PC-3 (cell line): ENCODE measurements around the gene ECE1. TPM values are rescaled to one million over a fixed set of nuclear protein-coding genes. Genes with fewer than 3 reads are reported as not detected.
A peak's percentile ranks its signal among the peaks of the same experiment; 100 is the strongest.

ENCODE experiments used
- ATAC-seq: fragments of 200-7000 bp; cut with Tn5 transposase; 2 replicates; pipeline ENCODE4 v1.9.1; 2020; ENCODE audit warnings: mild to moderate bottlenecking, moderate library complexity
- BruUV-seq: library from RNA; stranded (reverse); fragments of 400-500 nt; replicated peaks from 2 replicates; lab custom pipeline; 2021; lab: Mats Ljungman, UMichigan
- CTCF ChIA-PET: fragments of 300-600 bp; sonication (Branson Sonifier 250); formaldehyde crosslinking; loops from one replicate; lab custom pipeline; 2022; ENCODE audit warnings: antibody characterized with exemption; lab: Charles Lee
- POLR2A ChIA-PET: fragments of 300-600 bp; sonication (Branson Sonifier 250); formaldehyde crosslinking; loops from one replicate; lab custom pipeline; 2022; ENCODE audit warnings: antibody characterized with exemption; ENCODE audit not compliant: unreplicated experiment; lab: Charles Lee
- DNase-seq: peaks from one replicate; pipeline ENCODE4 v3.0.0-alpha.2; 2015
- H2AFZ ChIP-seq: fragments of 300-600 bp; sonication (generic); 2 replicates; pipeline ENCODE4 v1.6.0; 2016; ENCODE audit warnings: antibody characterized with exemption, low read length
- H3F3A ChIP-seq: fragments of 300-600 bp; sonication (generic); one replicate; pipeline ENCODE4 v1.6.0; 2017; ENCODE audit warnings: antibody characterized with exemption, low read length, control low read depth, mild to moderate bottlenecking; ENCODE audit not compliant: unreplicated experiment
- H3K27ac ChIP-seq: fragments of 300-600 bp; sonication (generic); 2 replicates; pipeline ENCODE4 v1.5.1; 2016; ENCODE audit warnings: mild to moderate bottlenecking, low read length
- H3K27me3 ChIP-seq: fragments of 300-600 bp; sonication (generic); 2 replicates; pipeline ENCODE4 v1.6.1; 2016; ENCODE audit warnings: low read length, mixed read lengths
- H3K36me3 ChIP-seq: fragments of 300-600 bp; sonication (generic); 2 replicates; pipeline ENCODE4 v1.6.1; 2016; ENCODE audit warnings: low read depth, mixed run types, low read length, mixed read lengths
- H3K4me1 ChIP-seq: fragments of 300-600 bp; sonication (generic); 2 replicates; pipeline ENCODE4 v1.5.1; 2016; ENCODE audit warnings: low read length; ENCODE audit not compliant: insufficient read depth
- H3K4me2 ChIP-seq: fragments of 300-600 bp; sonication (generic); 2 replicates; pipeline ENCODE4 v1.6.0; 2016; ENCODE audit warnings: low read length
- H3K4me3 ChIP-seq: fragments of 300-600 bp; sonication (generic); 2 replicates; pipeline ENCODE4 v1.5.1; 2016; ENCODE audit warnings: mild to moderate bottlenecking, low read length, mixed read lengths
- H3K79me2 ChIP-seq: fragments of 300-600 bp; sonication (generic); 2 replicates; pipeline ENCODE4 v1.6.1; 2017; ENCODE audit warnings: low read length, mixed read lengths
- H3K9ac ChIP-seq: fragments of 300-600 bp; sonication (generic); 2 replicates; pipeline ENCODE4 v1.6.0; 2016; ENCODE audit warnings: mild to moderate bottlenecking, low read length
- H3K9me2 ChIP-seq: fragments of 300-600 bp; sonication (generic); replicated peaks from 2 replicates; pipeline ENCODE4 v1.6.1; 2016; ENCODE audit warnings: mixed run types, low read length, mixed read lengths
- H3K9me3 ChIP-seq: fragments of 300-600 bp; sonication (generic); 2 replicates; pipeline ENCODE4 v1.6.1; 2016; ENCODE audit warnings: low read length, mixed read lengths
- H4K20me1 ChIP-seq: fragments of 300-600 bp; sonication (generic); 2 replicates; pipeline ENCODE4 v1.6.1; 2016; ENCODE audit warnings: low read length, mixed read lengths
- EZH2 ChIP-seq: fragments of 300-600 bp; sonication (generic); IDR thresholded peaks from one replicate; pipeline ENCODE4 v1.6.1; 2017; ENCODE audit warnings: antibody characterized with exemption, mild to moderate bottlenecking, low read length; ENCODE audit not compliant: unreplicated experiment
- EZH2phosphoT487 ChIP-seq: fragments of 300-600 bp; sonication (generic); IDR thresholded peaks from 2 replicates; pipeline ENCODE4 v1.6.1; 2018; ENCODE audit warnings: mild to moderate bottlenecking, antibody characterized with exemption, low read length, borderline replicate concordance
- intact Hi-C: fragments of 100-400 bp; cut with micrococcal nuclease; formaldehyde crosslinking; loops from 2 replicates; pipeline ENCODE4 v1.9.0; 2023
- total RNA-seq: library from RNA; depleted of rRNA; stranded (reverse); fragments of >200 nt; gene quantifications from 2 replicates; pipeline ENCODE4 v1.2.3, GENCODE V29; 2014
- TF ChIP-seq, protein P1 (sequence below): fragments of 300-600 bp; sonication (generic); conservative IDR thresholded peaks from 2 replicates; pipeline ENCODE4 v1.5.1; 2017; ENCODE audit warnings: antibody characterized with exemption, low read depth, mild to moderate bottlenecking, low read length

Gene ECE1
- total RNA-seq, 1 experiment from 2014 or later: 86.8 TPM

DNA sequence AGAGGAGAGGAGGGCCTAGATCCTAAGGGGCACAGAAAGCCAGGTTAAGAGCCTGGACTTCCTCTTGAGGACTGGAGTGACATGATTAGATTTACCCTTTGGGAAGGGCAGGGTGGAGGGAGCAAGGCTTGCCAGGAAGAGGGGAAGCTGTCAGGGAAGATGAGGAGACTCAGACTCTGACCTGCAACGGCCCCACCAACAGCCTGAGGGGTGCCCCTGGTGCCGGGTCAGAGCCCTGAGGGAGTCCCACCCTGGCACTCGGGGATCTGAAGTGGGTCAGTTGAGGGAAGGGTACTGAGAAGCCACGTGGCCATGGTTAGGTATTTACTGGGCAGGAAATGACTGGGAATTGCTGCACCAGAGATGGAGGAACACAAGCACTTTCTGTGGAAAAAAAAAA, 9.8 kb downstream of the ECE1 start:
- no peaks in the 10 kb centered on the region for H3K9me3 ChIP-seq
- no peak overlapping the region for H3K4me3 ChIP-seq
- TF ChIP-seq EZH2 (no peak), EZH2phosphoT487 (no peak)
- TF ChIP-seq, protein P1, sequence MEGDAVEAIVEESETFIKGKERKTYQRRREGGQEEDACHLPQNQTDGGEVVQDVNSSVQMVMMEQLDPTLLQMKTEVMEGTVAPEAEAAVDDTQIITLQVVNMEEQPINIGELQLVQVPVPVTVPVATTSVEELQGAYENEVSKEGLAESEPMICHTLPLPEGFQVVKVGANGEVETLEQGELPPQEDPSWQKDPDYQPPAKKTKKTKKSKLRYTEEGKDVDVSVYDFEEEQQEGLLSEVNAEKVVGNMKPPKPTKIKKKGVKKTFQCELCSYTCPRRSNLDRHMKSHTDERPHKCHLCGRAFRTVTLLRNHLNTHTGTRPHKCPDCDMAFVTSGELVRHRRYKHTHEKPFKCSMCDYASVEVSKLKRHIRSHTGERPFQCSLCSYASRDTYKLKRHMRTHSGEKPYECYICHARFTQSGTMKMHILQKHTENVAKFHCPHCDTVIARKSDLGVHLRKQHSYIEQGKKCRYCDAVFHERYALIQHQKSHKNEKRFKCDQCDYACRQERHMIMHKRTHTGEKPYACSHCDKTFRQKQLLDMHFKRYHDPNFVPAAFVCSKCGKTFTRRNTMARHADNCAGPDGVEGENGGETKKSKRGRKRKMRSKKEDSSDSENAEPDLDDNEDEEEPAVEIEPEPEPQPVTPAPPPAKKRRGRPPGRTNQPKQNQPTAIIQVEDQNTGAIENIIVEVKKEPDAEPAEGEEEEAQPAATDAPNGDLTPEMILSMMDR: no peak
- intact Hi-C loops: no loop called here
- no peak overlapping the region for H3K4me2 ChIP-seq
- BruUV-seq: no TSS peak
- peak overlapping the region; percentile 11; the same call in 1 of the 2 replicates for H3K27ac ChIP-seq
- H4K20me1 ChIP-seq: no peaks in the 10 kb centered on the region
- H3K79me2 ChIP-seq: no peaks in the 10 kb centered on the region
- H2AFZ ChIP-seq: no peak overlapping the region
- H3K4me1 ChIP-seq: peaks cover 11% of the 10 kb centered on the region
- no peak for DNase-seq
- no peaks in the 10 kb centered on the region for H3K27me3 ChIP-seq
- ATAC-seq: peak; percentile 18; the same call in 1 of the 2 replicates
- H3F3A ChIP-seq: no peaks in the 10 kb centered on the region
- no peaks in the 10 kb centered on the region for H3K9me2 ChIP-seq
- ChIA-PET POLR2A (interaction anchor here (0.5 kb wide), 1 partner anchor 40 kb away, joined by 4 read pairs; no protein-coding TSS in a partner anchor), CTCF (no interaction called here)
- no peak overlapping the region for H3K9ac ChIP-seq
- no peaks in the 10 kb centered on the region; the same call in none of the 2 replicates for H3K36me3 ChIP-seq

DNA sequence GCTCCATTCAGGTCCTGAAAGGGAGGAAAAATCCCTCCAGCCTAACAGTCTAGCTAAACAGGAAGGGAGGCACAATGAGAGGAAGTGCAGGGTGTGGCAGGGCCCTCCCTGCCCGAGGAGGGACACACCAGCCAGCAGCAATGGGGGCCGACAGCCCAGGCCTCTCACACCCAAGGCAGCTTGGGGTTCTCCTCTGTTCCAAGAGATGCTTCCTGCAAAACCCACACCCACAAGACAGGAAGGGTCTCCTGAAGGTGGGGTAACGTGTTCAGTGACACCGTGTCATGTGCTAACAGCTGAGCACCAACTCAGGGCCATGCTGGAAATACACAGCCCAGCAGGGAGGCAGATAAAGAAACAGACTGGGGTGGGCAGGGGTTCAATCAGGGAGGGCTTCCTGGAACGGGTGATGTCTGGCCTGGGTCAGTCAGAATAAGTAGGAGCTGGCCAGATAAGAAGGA, 10.2 kb downstream of the ECE1 start:
- H3K36me3 ChIP-seq: no peaks in the 10 kb centered on the region; the same call in none of the 2 replicates
- no peak overlapping the region for H3K9ac ChIP-seq
- no peaks in the 10 kb centered on the region for H3K27me3 ChIP-seq
- H3K4me3 ChIP-seq: no peak overlapping the region
- H3K4me2 ChIP-seq: no peak overlapping the region
- intact Hi-C loops: no loop called here
- no peaks in the 10 kb centered on the region for H3F3A ChIP-seq
- no peaks in the 10 kb centered on the region for H3K9me3 ChIP-seq
- no peak for DNase-seq
- no peaks in the 10 kb centered on the region for H3K79me2 ChIP-seq
- ChIA-PET CTCF (no interaction called here), POLR2A (interaction anchor here (0.5 kb wide), 2 partner anchors 36 to 40 kb away, joined by 3 to 4 read pairs; no protein-coding TSS in a partner anchor)
- no peak overlapping the region; the same call in 1 of the 2 replicates for H2AFZ ChIP-seq
- peak; percentile 87 for ATAC-seq
- H3K27ac ChIP-seq: peak overlapping the region; percentile 11; the same call in 1 of the 2 replicates
- peaks cover 11% of the 10 kb centered on the region for H3K4me1 ChIP-seq
- H3K9me2 ChIP-seq: no peaks in the 10 kb centered on the region
- TF ChIP-seq EZH2 (no peak), EZH2phosphoT487 (no peak)
- TF ChIP-seq, protein P1: no peak
- no peaks in the 10 kb centered on the region for H4K20me1 ChIP-seq
- no TSS peak for BruUV-seq
